Activated CD4-positive, alpha-beta memory T cell treated with anti-CD3 and anti-CD28 coated beads, Interleukin-2, amount 10 ng/mL, durations not matched to agents 7 days and 5 days (primary cell): ENCODE data around the gene FRMD6. TPM values are rescaled to one million over a fixed set of nuclear protein-coding genes. Genes with fewer than 3 reads are reported as not detected.

Source experiments
- CTCF ChIA-PET: fragments of 350-600 bp; sonication (Branson Sonifier 250); formaldehyde crosslinking; loops from one replicate; lab custom pipeline; 2021; ENCODE audit warnings: antibody characterized with exemption, inconsistent platforms; lab: Charles Lee
- POLR2A ChIA-PET: fragments of 350-600 bp; sonication (Branson Sonifier 250); formaldehyde crosslinking; loops from one replicate; lab custom pipeline; 2021; ENCODE audit warnings: antibody characterized with exemption; lab: Charles Lee
- DNase-seq: peaks from one replicate; pipeline ENCODE4 v3.0.0-alpha.2; 2020
- H3K27ac Mint-ChIP-seq: one replicate; pipeline ENCODE4 v1.8.0; 2021; ENCODE audit warnings: mild to moderate bottlenecking, mixed read lengths
- H3K27me3 Mint-ChIP-seq: one replicate; pipeline ENCODE4 v1.8.0; 2021; ENCODE audit warnings: mixed read lengths
- H3K36me3 Mint-ChIP-seq: one replicate; pipeline ENCODE4 v1.8.0; 2021; ENCODE audit warnings: low read depth, mixed read lengths
- H3K4me1 Mint-ChIP-seq: one replicate; pipeline ENCODE4 v1.8.0; 2021; ENCODE audit warnings: mixed read lengths
- H3K4me3 Mint-ChIP-seq: one replicate; pipeline ENCODE4 v1.8.0; 2021; ENCODE audit warnings: mild to moderate bottlenecking, mixed read lengths
- H3K9me3 Mint-ChIP-seq: one replicate; pipeline ENCODE4 v1.8.0; 2021; ENCODE audit warnings: mixed read lengths
- total RNA-seq, 2 experiments: library from RNA; stranded (reverse); gene quantifications; one replicate each; pipeline ENCODE4 v1.2.3, GENCODE V29; 2021

The FRMD6 gene
- total RNA-seq, 2 experiments from 2014 or later: 3.3 TPM

DNA sequence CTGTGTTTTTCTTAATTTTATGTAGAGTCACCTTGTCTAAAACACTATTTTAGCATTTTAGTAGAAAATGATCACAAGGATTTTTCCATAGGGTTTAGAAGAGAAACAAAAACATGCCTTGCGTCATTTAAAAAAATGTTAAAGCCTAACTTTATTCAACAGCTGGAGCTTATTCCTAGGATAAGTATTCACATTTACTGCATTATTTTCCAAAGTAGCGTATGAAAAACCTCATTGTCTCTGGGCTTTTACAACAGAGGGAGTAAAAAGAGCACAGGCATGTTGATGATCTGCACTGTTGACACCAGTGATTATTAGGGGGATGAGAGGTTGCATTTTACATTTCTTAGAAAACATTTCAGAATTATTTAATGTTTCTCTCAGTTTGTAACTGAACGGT, 66.1 kb downstream of the FRMD6 start:
- Mint-ChIP-seq H3K4me3 (no peak overlapping the region), H3K27ac (no peak overlapping the region), H3K36me3 (no peaks in the 10 kb centered on the region), H3K27me3 (no peaks in the 10 kb centered on the region), H3K9me3 (no peaks in the 10 kb centered on the region), H3K4me1 (no peaks in the 10 kb centered on the region)
- ChIA-PET CTCF (no interaction called here), POLR2A (no interaction called here)
- no peak for DNase-seq

DNA sequence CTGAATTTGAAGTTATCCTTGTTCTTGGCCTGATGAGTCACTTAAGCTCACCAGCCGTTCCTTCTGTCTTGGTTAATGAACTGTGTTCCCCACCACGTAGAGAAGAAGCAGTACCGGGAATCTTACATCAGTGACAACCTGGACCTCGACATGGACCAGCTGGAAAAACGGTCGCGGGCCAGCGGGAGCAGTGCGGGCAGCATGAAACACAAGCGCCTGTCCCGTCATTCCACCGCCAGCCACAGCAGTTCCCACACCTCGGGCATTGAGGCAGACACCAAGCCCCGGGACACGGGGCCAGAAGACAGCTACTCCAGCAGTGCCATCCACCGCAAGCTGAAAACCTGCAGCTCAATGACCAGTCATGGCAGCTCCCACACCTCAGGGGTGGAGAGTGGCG, 68.2 kb downstream of the FRMD6 start:
- Mint-ChIP-seq H3K4me1 (no peaks in the 10 kb centered on the region), H3K4me3 (no peak overlapping the region), H3K27ac (no peak overlapping the region), H3K27me3 (no peaks in the 10 kb centered on the region), H3K9me3 (no peaks in the 10 kb centered on the region), H3K36me3 (no peaks in the 10 kb centered on the region)
- POLR2A ChIA-PET: interaction anchor here (1.1 kb wide), 1 partner anchor 8 kb away, joined by 3 read pairs; no protein-coding TSS in a partner anchor
- CTCF ChIA-PET: no interaction called here
- no peak for DNase-seq

DNA sequence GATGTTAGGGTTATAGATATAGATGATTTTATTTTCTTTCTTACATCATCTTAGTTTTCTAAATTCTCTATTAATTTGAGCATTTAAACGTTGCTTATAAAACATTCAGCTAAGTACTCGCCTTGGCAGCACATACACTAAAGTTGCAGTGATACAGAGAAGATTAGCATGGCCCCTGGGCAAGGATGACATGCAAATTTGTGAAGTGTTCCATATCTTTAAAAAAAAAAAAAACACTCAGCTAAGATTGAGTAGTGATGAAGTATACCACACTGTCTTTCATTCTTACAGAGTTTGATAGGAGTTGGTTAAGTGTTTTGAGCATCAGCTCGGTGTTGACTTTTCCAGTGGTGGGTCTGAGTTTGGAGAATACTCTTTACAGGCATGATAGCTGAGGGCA, 72.3 kb downstream of the FRMD6 start:
- no peaks in the 10 kb centered on the region for H3K9me3 Mint-ChIP-seq
- no peak for DNase-seq
- H3K27me3 Mint-ChIP-seq: no peaks in the 10 kb centered on the region
- no peak overlapping the region for H3K4me3 Mint-ChIP-seq
- no peaks in the 10 kb centered on the region for H3K36me3 Mint-ChIP-seq
- POLR2A ChIA-PET: interaction anchor here (0.5 kb wide), 1 partner anchor 766 kb away, joined by 3 read pairs; no protein-coding TSS in a partner anchor
- no peaks in the 10 kb centered on the region for H3K4me1 Mint-ChIP-seq
- no peak overlapping the region for H3K27ac Mint-ChIP-seq
- CTCF ChIA-PET: interaction anchor here (0.6 kb wide), 1 partner anchor 1068 kb away, joined by 3 read pairs; no protein-coding TSS in a partner anchor

DNA sequence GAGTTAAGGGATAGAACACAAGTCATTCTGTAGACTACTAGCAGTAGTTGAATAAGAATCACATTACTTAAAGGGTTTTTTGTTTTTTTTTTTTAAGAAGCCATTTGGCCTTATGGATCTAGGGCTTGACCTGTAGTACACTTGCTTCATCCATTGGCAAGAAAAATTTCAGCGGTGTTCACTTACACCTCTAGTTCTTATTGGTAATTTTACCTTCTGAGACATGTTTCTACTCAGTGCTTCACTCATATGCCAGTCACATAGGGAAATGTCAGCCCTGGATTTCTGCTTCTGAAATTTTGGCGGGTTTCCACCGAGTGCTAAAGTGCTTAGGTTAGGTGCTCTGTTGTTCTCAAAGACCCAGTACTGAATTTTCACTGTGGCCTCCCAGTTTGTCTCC, 72.9 kb downstream of the FRMD6 start:
- DNase-seq: no peak
- Mint-ChIP-seq H3K4me1 (no peaks in the 10 kb centered on the region), H3K4me3 (no peak overlapping the region), H3K27ac (no peak overlapping the region), H3K36me3 (no peaks in the 10 kb centered on the region), H3K27me3 (no peaks in the 10 kb centered on the region), H3K9me3 (no peaks in the 10 kb centered on the region)
- ChIA-PET POLR2A (interaction anchor here (0.5 kb wide), 1 partner anchor 766 kb away, joined by 3 read pairs; no protein-coding TSS in a partner anchor), CTCF (no interaction called here)

DNA sequence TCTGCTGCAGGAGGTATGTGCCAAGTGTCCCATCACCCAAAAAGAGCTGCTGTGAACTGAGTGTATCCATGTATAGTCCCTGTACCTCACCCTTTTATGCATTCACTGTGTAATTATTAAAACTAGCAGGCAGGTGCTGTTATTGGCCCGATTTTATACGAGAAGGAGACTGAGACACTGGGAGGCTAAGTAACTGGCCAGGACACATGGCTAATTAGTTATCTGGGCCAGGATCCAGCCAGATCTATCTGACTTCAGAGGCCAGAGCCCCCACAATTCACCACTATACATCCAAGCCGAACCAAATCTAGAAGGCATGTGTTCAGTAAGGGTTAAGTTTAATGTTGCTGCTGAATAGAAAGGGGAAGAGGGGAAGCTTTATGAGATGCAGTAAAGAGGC, 73.4 kb downstream of the FRMD6 start:
- CTCF ChIA-PET: no interaction called here
- H3K27ac Mint-ChIP-seq: no peak overlapping the region
- no peak overlapping the region for H3K4me3 Mint-ChIP-seq
- H3K36me3 Mint-ChIP-seq: no peaks in the 10 kb centered on the region
- no peaks in the 10 kb centered on the region for H3K27me3 Mint-ChIP-seq
- H3K9me3 Mint-ChIP-seq: no peaks in the 10 kb centered on the region
- no peaks in the 10 kb centered on the region for H3K4me1 Mint-ChIP-seq
- DNase-seq: no peak
- POLR2A ChIA-PET: no interaction called here

DNA sequence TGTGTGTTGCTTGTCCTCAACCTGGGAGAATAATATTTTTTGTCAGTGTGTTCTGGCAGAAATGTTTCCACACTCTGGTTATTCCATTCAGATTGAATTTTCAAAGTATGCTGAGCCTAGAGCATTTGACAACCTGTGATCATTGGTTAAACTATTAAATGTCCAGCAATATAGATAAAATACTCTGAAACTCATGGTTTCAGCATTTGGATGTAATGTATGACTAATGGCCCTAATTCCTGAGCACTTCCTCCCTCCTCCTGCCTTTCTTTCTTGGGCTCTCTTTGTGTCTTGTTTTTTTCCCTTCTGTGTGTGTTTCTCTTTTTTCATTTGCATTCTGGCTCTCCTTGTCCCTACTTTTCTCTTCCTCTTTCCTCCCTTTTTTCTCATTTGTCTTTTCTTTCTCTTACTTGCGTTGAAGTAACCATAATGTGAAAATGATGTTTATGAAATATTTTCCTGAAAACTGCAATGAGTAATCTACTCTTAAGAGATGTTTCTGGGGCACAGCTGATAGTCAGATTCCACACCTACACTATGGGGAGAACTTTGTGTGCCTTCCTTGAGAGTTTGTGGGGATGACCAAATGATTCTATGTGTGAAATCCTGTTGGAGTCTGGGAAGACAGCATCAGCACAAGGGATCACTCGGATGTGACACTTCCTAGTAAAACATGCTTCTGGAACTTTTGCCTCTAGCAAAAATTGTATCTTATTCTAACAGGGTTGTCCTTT, 74.6 kb downstream of the FRMD6 start:
- no peak for DNase-seq
- Mint-ChIP-seq H3K36me3 (no peaks in the 10 kb centered on the region), H3K27ac (no peak overlapping the region), H3K4me1 (no peaks in the 10 kb centered on the region), H3K9me3 (no peaks in the 10 kb centered on the region), H3K4me3 (no peak overlapping the region), H3K27me3 (no peaks in the 10 kb centered on the region)
- ChIA-PET POLR2A (no interaction called here), CTCF (no interaction called here)

DNA sequence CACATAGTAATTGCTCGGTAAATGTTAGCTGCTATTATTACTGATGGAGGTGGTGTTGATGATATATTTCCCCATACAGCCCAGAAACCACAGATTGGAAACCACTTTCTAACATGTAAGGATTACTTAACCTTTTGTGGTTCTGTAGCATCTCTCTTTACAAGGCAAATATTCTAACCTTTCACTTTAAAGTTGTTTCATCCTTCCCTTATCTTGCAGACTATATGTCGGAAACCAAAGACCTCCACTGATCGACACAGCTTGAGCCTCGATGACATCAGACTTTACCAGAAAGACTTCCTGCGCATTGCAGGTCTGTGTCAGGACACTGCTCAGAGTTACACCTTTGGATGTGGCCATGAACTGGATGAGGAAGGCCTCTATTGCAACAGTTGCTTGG, 75.8 kb downstream of the FRMD6 start:
- H3K9me3 Mint-ChIP-seq: no peaks in the 10 kb centered on the region
- no peak overlapping the region for H3K27ac Mint-ChIP-seq
- no peaks in the 10 kb centered on the region for H3K4me1 Mint-ChIP-seq
- ChIA-PET CTCF (no interaction called here), POLR2A (interaction anchor here (1.1 kb wide), 1 partner anchor 8 kb away, joined by 3 read pairs; no protein-coding TSS in a partner anchor)
- H3K4me3 Mint-ChIP-seq: no peak overlapping the region
- no peaks in the 10 kb centered on the region for H3K36me3 Mint-ChIP-seq
- no peak for DNase-seq
- peaks cover 5% of the 10 kb centered on the region for H3K27me3 Mint-ChIP-seq

DNA sequence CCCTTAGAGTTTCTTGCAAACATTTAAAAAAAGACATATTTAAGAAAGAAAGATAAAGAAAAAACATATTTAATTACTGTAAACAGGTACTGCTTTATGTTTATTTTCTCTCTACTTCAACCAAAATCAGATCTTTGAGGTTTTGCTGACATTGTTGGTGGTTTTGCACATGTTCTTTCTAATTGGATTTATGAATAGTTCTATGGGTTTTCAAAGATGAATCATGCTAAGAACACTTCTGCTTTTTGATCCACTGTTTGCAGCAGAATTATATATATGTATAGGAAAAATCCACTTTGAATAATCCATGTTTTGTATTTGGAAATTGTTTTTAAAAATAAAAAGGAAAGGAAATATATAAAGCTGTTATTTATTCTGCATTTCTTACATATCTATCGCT, 78.4 kb downstream of the FRMD6 start:
- no peak for DNase-seq
- H3K4me3 Mint-ChIP-seq: no peak overlapping the region
- ChIA-PET POLR2A (no interaction called here), CTCF (no interaction called here)
- H3K27ac Mint-ChIP-seq: no peak overlapping the region
- H3K4me1 Mint-ChIP-seq: no peaks in the 10 kb centered on the region
- no peaks in the 10 kb centered on the region for H3K36me3 Mint-ChIP-seq
- peaks cover 7% of the 10 kb centered on the region for H3K27me3 Mint-ChIP-seq
- H3K9me3 Mint-ChIP-seq: no peaks in the 10 kb centered on the region

DNA sequence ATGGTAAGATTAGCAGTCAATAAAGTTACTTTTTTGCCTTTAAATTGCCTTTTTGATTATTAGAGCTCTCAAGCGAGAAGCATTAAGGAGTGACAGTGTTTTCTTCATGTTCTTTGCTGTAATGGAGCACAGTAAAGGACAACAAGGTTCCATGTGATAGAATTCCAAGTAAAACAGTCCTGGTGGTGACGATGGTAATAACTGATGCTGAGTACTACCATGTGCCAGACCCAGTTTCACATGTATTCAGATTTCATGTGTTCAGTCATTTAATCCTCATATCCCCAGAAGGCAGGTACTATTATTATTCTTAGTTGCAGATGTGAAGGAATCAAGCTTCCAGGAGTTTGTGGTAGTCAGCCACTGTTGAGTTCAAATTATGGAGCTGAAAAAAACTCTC, 79.0 kb downstream of the FRMD6 start:
- ChIA-PET POLR2A (no interaction called here), CTCF (interaction anchor here (0.7 kb wide), 1 partner anchor 9 kb away, joined by 3 read pairs; no protein-coding TSS in a partner anchor)
- H3K27me3 Mint-ChIP-seq: peaks cover 9% of the 10 kb centered on the region
- no peak overlapping the region for H3K27ac Mint-ChIP-seq
- H3K4me1 Mint-ChIP-seq: no peaks in the 10 kb centered on the region
- H3K36me3 Mint-ChIP-seq: no peaks in the 10 kb centered on the region
- no peak for DNase-seq
- no peak overlapping the region for H3K4me3 Mint-ChIP-seq
- no peaks in the 10 kb centered on the region for H3K9me3 Mint-ChIP-seq

DNA sequence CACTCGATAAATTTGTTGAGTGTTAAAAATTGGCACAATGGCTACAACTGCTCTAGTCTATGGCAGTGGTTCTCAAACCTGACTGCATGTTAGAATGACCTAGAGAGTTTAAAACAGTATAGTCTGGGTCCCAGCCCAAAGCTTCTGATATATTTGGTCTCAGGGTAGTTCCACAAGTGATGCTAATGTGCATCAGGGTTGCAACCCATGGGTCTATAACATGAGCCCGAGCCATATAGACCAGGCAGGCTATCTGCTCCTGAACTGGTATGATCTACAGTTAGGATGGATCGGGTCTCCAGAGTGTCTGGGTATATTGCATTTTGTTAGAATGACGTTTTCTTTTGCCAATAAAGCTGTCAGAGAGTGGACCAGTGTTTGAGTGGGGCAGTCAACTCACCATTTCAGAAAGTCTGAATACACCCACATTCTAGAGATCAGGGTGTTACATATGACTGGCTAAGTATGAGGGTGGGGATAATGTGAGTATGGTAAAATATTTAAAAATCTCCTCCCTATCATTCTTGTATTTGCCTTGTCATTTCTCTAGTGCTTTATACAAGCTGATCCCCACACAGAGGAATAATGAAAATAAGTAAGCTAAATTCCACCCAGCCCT, 80.9 kb downstream of the FRMD6 start:
- ChIA-PET POLR2A (no interaction called here), CTCF (no interaction called here)
- peaks cover 19% of the 10 kb centered on the region for H3K27me3 Mint-ChIP-seq
- H3K9me3 Mint-ChIP-seq: no peaks in the 10 kb centered on the region
- no peaks in the 10 kb centered on the region for H3K36me3 Mint-ChIP-seq
- H3K4me1 Mint-ChIP-seq: no peaks in the 10 kb centered on the region
- DNase-seq: no peak
- H3K27ac Mint-ChIP-seq: no peak overlapping the region
- no peak overlapping the region for H3K4me3 Mint-ChIP-seq

DNA sequence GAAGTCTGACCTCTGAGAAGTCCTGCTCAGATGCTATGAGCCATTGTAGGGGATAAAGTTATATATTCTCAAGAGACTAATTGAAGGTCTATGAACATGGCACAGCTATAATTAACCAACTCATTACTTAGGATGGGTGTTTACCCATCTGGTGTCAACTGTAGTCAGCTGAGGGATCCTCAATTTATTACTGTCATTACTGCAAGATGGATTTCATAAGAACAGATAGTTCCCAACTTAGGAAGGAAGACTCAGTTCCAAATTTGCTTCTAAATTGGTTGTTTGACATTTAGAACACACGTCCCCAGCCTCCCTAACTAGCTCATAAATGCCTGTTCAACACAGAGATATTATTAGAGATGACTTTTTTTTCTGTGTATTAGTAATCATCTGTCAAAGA, 81.4 kb downstream of the FRMD6 start:
- no peaks in the 10 kb centered on the region for H3K4me1 Mint-ChIP-seq
- POLR2A ChIA-PET: no interaction called here
- peaks cover 19% of the 10 kb centered on the region for H3K27me3 Mint-ChIP-seq
- no peak overlapping the region for H3K4me3 Mint-ChIP-seq
- H3K36me3 Mint-ChIP-seq: no peaks in the 10 kb centered on the region
- CTCF ChIA-PET: no interaction called here
- DNase-seq: no peak
- no peaks in the 10 kb centered on the region for H3K9me3 Mint-ChIP-seq
- no peak overlapping the region for H3K27ac Mint-ChIP-seq

DNA sequence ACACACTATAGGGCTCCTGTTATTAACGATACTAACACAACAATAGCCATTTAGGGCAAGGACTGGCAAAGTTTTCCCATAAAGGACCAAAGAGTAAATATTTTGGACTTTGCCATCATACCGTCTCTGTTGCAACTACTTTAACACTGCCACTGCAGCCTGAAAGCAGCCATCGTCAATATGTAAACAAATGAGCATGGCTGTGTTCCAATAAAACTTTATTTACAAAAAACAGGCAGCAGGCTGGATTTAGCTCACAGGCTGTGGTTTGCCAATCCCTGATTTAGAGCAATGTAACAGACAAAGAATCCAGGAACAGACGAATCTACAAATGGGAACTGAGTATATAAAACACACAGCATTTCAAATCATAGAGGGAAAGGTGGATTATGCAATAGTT, 84.1 kb downstream of the FRMD6 start:
- Mint-ChIP-seq H3K27me3 (peaks cover 22% of the 10 kb centered on the region), H3K27ac (no peak overlapping the region), H3K4me3 (no peak overlapping the region), H3K4me1 (no peaks in the 10 kb centered on the region), H3K9me3 (no peaks in the 10 kb centered on the region), H3K36me3 (no peaks in the 10 kb centered on the region)
- ChIA-PET POLR2A (no interaction called here), CTCF (no interaction called here)
- no peak for DNase-seq

DNA sequence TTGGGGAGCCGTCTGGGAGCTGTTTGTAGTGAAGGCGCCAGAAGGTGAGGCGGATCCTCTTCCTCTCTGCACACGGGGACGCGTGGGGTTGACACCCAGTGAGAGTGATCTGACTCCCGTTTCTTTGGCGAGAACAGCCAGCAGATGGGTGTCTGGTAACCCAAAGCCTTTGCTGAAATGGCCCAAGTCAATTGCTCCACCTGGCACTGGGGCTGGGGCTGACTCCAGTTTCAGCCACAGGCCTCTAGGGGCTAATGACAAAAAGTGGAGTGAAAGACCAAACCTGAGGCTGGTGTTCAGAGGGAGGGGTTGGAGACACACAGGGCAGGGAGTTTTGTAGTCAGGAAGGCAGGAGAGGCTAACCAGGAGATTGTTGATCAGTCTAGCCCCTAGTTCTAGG, 87.0 kb downstream of the FRMD6 start:
- Mint-ChIP-seq H3K4me1 (no peaks in the 10 kb centered on the region), H3K27ac (no peak overlapping the region), H3K9me3 (no peaks in the 10 kb centered on the region), H3K27me3 (peaks cover 15% of the 10 kb centered on the region), H3K36me3 (no peaks in the 10 kb centered on the region), H3K4me3 (no peak overlapping the region)
- ChIA-PET POLR2A (no interaction called here), CTCF (interaction anchor here (1.0 kb wide), 1 partner anchor 8 kb away, joined by 3 read pairs; no protein-coding TSS in a partner anchor)
- no peak for DNase-seq
